Activated naive CD8-positive, alpha-beta T cell treated with anti-CD3 and anti-CD28 coated beads, Interleukin-2, amount 50 U/mL, for 16 hours (primary cell): Measurements from ENCODE around the gene HDAC3.
"Not testable (repeated sequence)": the region's sequence is repeated elsewhere in the genome, so short reads cannot be mapped to it uniquely, and the experiment has no call there.

Experiments
- DNase-seq: peaks from one replicate; pipeline ENCODE4 v3.0.0-alpha.2; 2020; ENCODE audit warnings: low read depth, low spot score

Gene HDAC3

DNA sequence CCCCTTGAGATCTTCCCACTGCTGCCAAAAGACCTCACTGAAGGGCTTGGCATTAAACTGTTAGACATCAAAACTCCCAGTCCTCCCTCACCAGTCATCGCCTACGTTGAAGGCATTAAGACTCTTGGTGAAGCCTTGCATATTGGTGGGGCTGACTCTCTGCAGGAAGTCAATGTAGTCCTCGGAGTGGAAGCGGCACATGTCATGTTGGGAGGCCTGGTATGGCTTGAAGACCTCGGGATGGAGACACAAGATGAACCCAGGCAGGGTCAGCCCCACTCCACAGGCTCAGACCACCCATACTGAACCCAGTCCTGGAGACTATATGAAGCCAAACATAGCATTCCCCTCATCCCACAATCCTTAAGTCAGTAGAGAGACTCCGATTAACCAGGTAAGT, 1.9 kb downstream of the HDAC3 start:
- no peak for DNase-seq

DNA sequence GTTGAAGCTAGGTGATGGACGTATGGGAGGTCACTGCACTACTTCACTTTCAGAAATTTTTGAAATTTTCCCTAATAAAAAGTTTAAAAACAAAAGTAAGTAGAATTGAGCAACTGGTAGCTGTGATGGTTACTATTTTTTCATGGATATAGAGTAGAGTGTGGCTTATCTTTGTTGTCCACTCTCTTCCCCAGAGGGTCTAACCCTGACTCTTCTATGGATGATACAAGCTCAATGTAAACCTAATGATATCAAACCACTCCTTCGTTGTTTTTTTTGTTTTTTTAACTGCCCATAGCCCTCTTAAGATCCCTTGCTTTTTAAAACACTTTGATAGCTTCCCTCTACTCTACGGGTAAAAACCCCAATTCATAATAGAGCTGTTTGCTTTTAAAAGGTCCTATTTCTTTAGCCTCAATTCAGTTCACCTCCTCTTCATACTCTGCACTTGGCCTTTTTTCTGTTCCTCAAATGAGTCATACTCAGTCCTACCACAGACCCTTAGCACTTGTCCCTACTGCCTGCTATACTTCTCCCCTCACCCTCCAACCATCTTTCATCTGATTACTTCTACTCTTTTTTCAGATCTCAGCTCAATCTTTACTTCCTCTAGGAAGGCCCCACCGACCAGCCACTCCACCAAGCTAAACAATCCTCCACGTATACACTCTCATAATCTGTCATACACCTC, 2.6 kb downstream of the HDAC3 start:
- no peak for DNase-seq

DNA sequence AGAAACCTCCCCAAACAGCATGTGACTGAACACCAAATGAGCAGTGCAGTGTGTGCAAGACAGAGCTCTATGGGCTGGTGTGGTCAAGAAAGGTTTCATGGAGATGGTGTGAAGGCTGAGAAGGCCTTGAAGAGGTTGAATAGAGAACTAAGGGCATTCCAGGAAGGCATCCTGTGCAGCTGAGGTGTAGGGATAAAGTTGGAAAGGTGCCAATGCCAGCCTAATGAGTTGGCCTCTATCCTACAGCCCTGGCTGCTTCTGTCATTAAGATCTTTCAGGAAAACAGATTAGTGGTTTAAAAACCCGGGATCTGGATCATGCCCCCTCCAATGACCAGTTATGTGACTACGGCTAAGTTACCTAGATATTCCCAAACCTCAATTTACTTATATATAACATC, 4.0 kb downstream of the HDAC3 start:
- no peak for DNase-seq

DNA sequence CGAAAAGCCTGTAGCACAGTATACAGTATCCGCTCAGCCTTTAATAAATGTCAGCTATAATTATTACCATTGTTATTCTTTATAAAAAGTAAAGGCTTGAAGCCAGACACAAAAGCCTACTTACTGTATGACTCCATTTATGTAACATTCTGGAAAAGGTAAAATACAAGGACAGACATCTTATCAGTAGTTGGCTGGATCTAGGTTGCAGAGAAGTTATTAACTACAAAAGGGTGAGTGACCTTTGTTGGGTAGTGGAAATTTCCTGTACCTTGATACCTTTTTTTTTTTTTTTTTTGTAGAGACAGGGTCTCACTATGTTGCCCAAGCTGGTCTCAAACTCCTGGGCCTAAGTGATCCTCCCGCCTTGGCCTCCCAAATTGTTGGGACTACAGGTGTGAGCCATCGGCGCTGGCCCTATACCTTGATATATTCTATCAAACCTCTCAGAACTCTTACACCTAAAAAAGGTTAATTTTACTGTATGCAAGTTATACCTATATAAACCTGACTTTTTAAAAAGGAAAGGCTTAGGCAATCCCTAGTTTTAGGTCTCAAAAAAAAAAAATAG, 6.0 kb downstream of the HDAC3 start:
- DNase-seq: no peak

DNA sequence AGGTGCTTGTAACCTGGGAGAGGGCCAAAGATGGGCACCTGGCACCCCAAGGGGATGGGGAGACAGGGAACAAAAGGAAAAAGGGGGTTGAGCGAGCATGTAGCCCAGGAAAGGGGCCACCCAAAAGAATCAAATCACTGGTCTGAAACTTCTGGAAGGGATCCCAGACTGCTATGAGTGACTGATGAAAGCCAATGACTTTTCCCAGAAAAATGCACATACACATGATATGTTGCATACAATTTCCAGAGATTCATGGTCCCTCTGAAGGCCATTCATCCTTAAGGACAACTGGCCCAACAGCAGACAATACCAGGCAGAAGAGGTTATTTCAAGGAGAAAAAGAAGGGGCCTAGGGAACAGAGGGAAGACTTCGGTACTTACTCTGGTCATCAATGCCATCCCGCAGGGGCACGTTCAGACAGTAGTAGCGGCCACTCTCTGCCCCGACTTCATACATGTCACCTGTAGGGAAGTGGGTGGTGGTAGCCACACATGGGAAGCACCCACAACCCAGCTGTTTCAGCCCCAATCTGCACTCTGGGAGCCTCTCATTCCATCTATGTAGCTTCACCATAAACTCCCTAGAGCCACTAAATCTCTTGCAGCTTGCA, 8.4 kb downstream of the HDAC3 start:
- DNase-seq: no peak

DNA sequence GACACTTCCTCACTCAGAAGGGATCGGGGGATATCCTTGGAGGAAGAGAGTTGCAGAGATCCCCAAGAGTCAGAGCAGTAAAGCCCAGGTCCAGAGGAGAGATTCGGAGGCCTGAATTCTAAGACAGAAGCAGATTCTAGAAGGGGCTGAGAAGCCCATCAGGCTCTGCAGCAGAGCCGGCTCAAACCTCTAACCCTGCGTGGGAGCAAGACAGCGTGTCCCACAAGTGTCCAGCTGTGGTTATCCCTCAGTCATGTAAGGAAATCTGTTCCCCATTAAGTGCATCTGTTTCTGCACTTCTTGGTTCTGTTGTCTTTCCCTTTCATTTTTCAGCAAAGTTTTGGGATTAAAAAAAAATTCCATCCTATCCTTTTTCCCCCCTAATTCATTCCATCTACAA, 13.0 kb downstream of the HDAC3 start:
- DNase-seq: no peak

DNA sequence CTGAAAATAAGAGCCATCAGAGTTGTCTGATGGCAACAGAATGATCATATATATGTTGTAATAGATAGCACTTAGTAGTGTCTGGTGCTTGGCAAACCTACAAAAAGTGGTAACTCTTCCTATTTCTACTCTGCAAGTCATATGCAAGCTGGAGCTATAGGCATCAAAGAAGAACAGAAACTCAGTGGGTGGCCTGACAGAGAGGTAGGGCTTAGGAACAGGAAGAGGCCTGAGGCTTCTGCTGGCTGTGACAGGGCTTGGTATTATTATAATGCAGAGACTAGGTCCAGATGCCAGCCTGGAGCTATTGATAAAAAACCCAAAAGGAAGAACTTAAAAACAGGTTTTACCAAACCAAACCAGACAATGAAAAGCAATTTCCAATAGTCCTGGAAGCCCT, 13.5 kb downstream of the HDAC3 start:
- no peak for DNase-seq

DNA sequence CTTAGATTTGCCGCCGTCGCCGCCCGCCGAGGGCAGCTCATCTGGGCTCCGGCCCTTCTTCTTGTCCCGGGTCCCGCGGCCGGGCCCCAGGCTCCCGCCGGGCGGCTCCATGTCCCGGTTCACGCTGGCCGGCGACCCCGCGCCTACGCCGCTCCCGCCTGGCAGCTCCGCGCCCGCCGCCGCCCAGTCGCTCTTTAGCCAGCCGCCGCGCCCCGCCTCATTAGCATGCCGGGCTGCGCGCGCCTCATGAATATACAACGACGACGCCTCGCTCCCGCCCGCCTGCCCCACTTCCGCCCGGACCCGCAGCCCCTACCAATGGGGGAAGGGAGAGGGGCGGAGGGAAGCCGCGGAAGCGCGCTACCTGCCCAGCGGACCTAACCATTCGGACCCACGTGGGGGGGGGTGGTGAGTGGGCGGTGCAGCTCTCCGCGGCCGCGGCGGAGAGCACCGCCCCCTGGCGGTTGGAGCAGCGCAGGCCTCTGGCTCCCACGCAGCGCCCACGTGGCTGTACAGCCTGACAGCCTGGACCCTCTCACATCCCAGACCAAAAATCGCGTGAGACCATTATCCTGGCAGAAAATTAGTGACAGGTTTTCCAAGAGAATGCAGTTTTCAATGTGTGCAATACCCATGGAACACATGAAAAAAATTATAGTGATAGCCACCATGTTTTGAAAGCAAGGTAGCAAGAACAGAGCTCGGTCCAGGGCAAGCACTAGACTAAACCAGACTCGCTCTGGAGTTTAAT, 17.7 kb downstream of the HDAC3 start, which contains the start of gene DIAPH1:
Gene DIAPH1 (minus strand): TSS at position 197 of the 751 bp plus-strand sequence. CDS start 86 bp downstream, at position 111.
- DNase-seq: peak; percentile 99

DNA sequence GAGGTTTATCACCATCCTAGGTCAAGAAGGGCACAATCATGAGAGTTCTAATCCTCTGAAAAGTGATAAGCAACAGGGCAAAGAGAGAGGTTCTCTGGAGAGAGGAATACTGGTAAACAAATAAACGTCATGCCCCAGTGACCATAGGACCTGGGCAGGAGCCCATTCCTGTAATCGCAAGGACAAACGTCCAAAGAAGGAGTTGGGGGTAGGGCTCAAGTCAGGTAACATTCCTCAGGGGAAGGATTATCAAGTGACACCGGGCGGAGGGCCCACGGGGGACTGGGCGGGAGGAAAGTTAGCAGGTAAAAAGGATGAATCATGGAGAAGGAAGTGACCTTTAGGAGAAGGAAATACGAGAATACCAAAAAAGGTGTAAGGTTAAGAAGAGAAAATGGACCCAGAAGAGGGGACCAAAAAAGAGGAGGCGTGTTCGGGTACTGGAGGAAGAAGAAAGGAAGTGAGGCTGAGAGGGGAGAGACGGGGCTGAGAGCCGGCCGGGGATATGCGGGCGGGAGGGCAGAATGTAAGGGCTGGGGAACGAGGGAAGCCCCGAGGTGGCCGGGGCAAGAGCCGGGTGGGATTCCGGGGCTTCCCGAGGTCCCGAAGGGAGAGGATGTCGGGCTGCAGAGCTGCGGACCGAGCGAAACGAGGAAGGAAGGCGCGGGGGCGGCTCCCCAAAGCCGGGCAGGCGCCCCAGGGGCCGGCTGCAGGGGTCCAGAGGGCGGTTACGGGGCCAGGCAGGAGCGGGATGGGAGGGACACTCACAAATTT, 18.4 kb downstream of the HDAC3 start:
- DNase-seq: peak; percentile 27

DNA sequence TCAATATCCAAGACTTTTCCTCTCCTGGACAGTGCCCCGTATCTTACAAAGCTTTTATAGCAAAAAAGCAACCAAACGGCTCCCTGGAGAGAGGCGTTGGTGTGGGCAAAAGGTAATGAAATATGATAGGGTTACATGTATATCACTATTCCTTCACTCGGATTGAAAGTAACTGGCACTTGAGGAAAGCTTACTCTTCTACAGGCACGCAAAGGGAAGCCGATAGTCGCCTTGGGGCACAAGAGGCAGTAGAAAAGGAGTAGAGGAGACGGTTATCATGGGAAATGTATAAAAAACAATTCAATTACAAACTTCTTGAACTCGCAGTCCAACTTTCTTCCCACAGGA, 19.0 kb downstream of the HDAC3 start:
- DNase-seq: no peak

DNA sequence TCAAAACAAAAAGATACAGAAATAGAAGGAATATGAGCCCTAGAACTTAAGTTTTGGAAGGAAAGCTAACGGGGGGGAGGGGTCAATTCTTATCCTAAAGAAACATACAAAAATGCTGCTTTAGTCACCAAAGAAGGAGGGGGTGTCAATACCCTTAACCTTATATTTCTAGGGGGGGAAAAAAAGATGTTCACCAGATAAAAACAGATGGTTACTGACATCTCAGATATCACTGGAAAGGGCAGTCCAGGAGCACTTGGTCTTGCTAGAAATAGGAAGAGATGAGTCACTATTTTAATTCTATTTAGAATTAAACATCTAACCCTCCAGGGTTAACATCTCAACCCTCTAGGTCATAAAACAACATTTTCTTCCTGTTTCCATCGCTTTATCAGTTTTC, 19.5 kb downstream of the HDAC3 start:
- no peak for DNase-seq

DNA sequence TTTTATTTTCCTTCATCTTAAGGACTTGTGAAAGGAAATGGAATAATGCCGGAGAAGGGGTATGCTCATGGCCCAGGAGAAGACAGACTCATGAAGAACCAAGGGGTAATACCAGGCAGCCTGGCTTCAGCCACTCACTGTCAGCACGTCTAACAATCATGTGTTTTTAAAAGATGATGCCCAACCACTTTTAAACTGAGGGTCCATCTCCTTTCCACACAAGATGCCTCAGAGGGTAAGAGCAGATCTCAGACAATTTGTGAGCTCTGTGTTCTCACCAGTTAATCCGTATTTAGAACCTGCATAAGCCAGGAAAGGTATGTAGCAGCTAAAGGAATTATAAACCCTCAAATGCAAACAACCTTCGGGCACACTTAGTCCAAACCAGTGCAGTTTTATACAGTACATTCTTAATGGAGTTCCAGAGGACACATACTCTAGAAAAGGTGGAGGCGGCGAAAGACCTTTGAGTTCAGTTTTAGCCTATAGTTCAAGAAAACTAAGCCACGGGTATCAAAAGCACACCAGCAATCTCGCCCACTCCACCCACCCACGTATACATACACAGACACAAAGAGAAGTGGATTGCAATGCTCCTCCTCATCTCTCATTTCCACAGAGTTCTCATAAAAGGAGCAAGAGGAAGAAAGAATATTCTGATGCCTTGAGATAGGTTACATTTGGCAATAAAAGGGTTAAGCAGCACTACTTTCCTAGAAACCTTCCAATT, 20.5 kb downstream of the HDAC3 start:
- DNase-seq: no peak

DNA sequence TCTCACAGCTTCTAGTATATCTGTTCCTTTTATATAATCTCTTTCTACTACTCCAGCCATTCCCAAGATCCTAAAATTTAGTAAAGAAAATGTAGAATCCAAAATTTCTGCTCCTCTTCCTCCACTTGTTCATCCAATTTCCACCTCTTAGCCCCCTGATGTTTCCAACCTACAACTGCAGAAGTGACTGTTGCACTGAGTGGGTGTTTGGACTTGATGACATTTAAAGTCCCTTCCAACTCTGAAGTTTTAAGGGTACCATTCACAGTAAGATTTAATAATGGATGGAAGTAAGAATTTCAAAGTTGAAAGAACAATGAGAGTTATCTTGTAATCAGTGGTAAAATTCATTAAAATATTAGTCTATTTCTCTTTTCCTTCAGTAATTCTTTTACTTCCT, 23.3 kb downstream of the HDAC3 start:
- no peak for DNase-seq

DNA sequence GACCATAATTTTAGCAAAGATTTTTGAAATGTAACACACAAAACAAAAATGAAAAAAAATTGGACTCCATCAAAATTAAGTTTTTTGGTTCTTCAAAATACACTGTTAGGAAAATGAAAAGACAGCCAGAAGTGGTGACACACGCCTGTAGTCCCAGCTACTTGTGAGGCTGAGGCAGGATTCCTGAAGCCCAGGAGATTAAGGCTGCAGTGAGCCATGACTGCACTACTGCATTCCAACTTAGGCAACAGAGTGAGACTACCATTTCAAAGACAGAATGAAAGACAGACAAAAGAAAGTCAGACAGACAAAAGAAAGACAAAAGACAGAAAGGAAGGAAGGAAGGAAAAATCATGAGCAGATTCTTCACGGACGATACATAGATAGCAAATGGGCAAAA, 25.4 kb downstream of the HDAC3 start:
- no peak for DNase-seq

DNA sequence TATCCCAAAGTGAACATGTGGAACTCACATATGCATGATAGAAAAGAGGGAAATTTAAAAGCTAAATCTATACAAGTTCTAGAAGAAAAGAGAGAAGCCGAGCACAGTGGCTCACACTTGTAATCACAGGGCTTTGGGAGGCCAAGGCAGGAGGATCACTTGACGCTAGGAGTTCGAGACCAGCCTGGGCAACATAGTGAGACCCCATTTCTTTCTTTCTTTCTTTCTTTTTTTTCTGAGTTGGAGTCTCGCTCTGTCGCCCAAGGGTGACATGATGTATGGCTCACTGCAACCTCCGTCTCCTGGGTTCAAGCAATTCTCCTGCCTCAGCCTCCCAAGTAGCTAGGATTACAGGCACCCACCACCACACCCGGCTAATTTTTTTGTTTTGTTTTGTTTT, 26.7 kb downstream of the HDAC3 start:
- DNase-seq: not testable (repeated sequence)

DNA sequence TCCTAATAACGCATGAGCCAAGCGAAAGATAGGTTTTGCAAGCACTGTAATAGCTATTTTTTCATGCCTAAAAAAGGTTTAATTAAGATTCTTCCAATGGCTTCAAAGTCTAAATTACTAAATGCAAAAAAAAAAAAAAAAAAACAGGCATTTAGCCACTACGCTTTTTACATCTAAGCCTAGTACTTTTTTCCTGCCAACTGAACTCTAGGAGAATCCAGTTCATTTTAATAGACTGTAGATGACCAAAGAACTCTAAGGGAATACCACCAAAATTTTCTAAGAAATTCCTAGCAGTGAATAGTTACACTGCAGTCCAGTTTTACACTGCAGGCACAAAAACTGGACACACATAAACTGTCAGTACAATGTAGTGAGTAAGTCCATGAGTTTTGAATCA, 27.6 kb downstream of the HDAC3 start:
- DNase-seq: no peak

DNA sequence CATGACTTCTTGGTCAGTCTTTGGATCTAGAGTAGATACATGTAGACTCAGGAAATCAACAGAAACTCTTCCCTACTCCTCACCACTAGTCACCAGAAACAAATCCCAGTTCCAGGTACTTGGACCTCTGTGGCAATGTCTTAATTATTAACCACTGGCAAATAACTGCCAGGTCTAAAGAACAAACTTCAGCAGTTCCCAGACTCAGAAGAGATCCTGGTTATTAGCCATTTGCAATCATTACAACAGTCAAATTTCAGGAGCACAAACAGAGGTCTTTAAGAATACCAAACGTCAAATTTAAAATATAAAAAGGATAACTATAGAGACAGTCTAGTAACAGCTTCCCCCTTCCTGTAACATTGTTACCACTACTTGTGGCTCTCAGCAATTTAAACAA, 28.1 kb downstream of the HDAC3 start:
- DNase-seq: no peak

DNA sequence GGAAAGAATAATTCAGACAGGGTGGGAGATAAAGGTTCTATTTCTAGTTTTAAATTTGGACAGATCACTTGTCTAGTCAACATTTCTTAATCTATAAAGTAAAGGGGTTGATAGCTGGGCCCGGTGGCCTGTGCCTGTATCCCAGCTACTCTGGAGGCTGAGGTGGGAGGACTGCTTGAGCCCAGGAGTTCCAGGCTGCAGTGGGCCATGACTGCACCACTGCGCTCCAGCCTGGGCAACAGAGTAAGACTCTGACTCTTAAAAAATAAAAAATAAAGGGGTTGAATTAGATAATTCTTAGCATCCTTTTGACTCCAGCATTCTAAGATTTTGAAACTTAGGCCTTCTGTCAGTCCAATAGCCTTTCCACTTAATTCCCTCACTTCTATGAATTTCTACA, 28.6 kb downstream of the HDAC3 start:
- DNase-seq: no peak

DNA sequence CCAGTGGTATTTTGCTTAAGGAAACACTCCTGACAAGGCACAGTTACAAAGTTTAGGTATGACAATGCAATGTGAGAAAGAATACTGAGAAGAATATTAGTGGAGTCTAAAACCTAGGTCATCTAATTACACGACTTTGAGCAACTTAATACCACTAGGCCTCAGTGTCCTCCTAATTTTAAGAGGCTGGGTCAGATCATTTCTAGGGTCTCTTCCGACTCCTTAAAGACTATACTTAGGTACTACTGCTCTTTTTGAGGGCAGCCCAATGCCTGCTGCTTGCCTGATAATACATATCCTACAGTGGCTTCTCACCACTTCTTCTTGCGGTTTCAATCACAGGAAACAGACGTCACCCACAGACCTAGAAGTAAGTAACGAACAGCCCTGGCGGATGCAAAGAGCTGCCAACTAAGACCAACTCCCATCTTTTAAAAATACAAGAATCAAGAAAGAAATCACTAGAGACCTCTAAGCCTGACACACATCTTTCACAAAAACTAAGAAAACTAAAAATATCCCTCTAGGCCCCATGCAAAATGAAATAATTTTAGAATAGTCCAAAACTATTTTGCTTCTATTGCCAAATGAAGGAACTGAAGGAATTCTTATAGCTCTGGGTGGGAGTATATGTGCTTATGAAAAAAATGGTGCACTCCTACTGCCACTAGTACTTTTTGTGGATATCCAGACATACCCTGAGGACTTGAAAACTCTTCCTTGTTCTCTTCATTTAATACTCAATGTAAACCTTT, 30.9 kb downstream of the HDAC3 start:
- peak; percentile 24 for DNase-seq

DNA sequence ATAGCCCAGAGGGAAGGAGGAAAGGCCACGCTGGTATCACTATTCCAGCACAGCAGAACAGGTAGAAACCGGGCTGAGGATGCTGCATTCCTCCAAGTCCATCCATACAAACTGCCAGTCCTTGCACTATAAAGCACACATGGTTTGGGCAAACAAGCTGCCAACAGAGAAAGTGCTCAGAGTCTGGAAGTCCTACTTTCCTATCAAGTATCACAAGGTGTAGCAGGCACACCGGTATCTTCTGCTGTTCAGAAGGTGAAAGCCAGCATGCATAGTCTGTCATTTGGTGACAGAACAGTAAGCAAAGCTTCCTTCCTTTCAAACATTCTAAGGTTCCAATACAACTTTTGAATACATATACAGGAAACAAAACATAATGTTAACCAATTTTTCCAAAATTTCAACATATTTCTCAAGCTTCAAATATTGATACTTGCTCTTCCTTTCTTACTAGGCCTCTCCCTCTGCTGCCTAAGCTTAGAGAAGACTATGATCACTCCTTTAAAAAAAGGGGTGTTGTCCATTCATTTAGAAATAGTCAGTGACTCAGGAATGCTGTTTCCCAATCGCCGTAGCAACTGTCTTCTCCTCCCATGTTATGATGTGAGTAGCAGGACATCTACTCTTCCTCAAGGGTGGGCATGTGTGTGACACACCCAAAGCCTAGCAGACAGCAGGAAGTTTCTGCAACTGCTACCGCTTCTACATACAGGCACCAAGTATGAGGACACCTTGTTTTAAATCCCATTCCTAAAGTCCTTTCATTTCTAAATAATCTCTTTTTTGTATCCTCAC, 32.5 kb downstream of the HDAC3 start:
- DNase-seq: no peak
